OCI-LY7 (cell line): ENCODE measurements around the gene KMT5B. TPM values are rescaled to one million over a fixed set of nuclear protein-coding genes. Genes with fewer than 3 reads are reported as not detected.

ENCODE experiments used
- BruUV-seq: library from RNA; stranded (reverse); fragments of 400-500 nt; replicated peaks from 2 replicates; lab custom pipeline; 2021; lab: Mats Ljungman, UMichigan
- CTCF ChIA-PET: fragments of 300-600 bp; sonication (Branson Sonifier 250); formaldehyde crosslinking; loops from one replicate; lab custom pipeline; 2022; ENCODE audit warnings: antibody characterized with exemption; ENCODE audit not compliant: unreplicated experiment; lab: Charles Lee
- POLR2A ChIA-PET: fragments of 300-600 bp; sonication (Branson Sonifier 250); formaldehyde crosslinking; loops from one replicate; lab custom pipeline; 2022; ENCODE audit warnings: antibody characterized with exemption; lab: Charles Lee
- DNase-seq: peaks from one replicate; pipeline ENCODE4 v3.0.0-alpha.2; 2015; ENCODE audit warnings: low spot score
- H2AFZ ChIP-seq: fragments of 200-600 bp; sonication (generic), shearing (Covaris generic); 2 replicates; pipeline ENCODE4 v1.6.1; 2014; ENCODE audit warnings: mild to moderate bottlenecking, antibody characterized with exemption, low read length, moderate library complexity
- H3K27ac ChIP-seq: fragments of 200-600 bp; sonication (generic); 2 replicates; pipeline ENCODE4 v1.5.1; 2014; ENCODE audit warnings: mixed run types, low read depth, mild to moderate bottlenecking, moderate library complexity, low read length, inconsistent platforms; ENCODE audit not compliant: poor library complexity, severe bottlenecking
- H3K36me3 ChIP-seq: fragments of 200-600 bp; sonication (generic); 2 replicates; pipeline ENCODE4 v1.6.1; 2014; ENCODE audit warnings: mild to moderate bottlenecking, antibody characterized with exemption, low read length, moderate library complexity, mixed read lengths; ENCODE audit not compliant: insufficient read depth
- H3K4me1 ChIP-seq: fragments of 200-600 bp; sonication (generic); 2 replicates; pipeline ENCODE4 v1.5.1; 2014; ENCODE audit warnings: mild to moderate bottlenecking, low read length; ENCODE audit not compliant: insufficient read depth, poor library complexity, severe bottlenecking
- H3K4me2 ChIP-seq: fragments of 200-600 bp; sonication (generic); 2 replicates; pipeline ENCODE4 v1.6.1; 2014; ENCODE audit warnings: mild to moderate bottlenecking, low read length
- H3K4me3 ChIP-seq: fragments of 200-600 bp; sonication (generic); 2 replicates; pipeline ENCODE4 v1.5.1; 2014; ENCODE audit warnings: mild to moderate bottlenecking, low read depth, low read length; ENCODE audit not compliant: poor library complexity, severe bottlenecking
- H3K79me2 ChIP-seq: fragments of 200-600 bp; sonication (generic); 2 replicates; pipeline ENCODE4 v1.6.1; 2016; ENCODE audit warnings: low read depth, mild to moderate bottlenecking, low read length, moderate library complexity, mixed read lengths; ENCODE audit not compliant: insufficient read depth
- H3K9me2 ChIP-seq: fragments of 200-600 bp; sonication (generic); 2 replicates; pipeline ENCODE4 v1.6.1; 2016; ENCODE audit warnings: mild to moderate bottlenecking, low read length, mixed read lengths; ENCODE audit not compliant: insufficient read depth
- H3K9me3 ChIP-seq: fragments of 200-600 bp; sonication (generic); 2 replicates; pipeline ENCODE4 v1.6.1; 2014; ENCODE audit warnings: mild to moderate bottlenecking, mixed run types, low read length, mixed read lengths
- H4K20me1 ChIP-seq: fragments of 200-600 bp; sonication (generic); 2 replicates; pipeline ENCODE4 v1.6.1; 2014; ENCODE audit warnings: mild to moderate bottlenecking, antibody characterized with exemption, low read length, moderate library complexity, mixed read lengths; ENCODE audit not compliant: insufficient read depth
- CTCF ChIP-seq: fragments of 200-600 bp; sonication (generic); conservative IDR thresholded peaks from 2 replicates; pipeline ENCODE4 v1.5.1; 2014; ENCODE audit warnings: mild to moderate bottlenecking, antibody characterized with exemption, low read length, moderate library complexity, mixed read lengths
- EZH2phosphoT487 ChIP-seq: fragments of 200-600 bp; sonication (generic); IDR thresholded peaks from 2 replicates; pipeline ENCODE4 v1.6.1; 2018; ENCODE audit warnings: low read depth, borderline replicate concordance, mild to moderate bottlenecking, mixed run types, antibody characterized with exemption, low read length, moderate library complexity, mixed read lengths
- intact Hi-C: fragments of 100-400 bp; cut with micrococcal nuclease; formaldehyde crosslinking; loops from one replicate; pipeline ENCODE4 v1.10.0; 2022; ENCODE audit not compliant: unreplicated experiment
- total RNA-seq, 2 experiments: library from RNA; depleted of rRNA in 1 of 2; stranded (reverse); fragments of >200 nt in 1 of 2; shearing (Covaris generic) in 1 of 2; gene quantifications; 2 replicates each; pipeline ENCODE4 v1.2.3, GENCODE V29; 2014 to 2022

The KMT5B gene
- total RNA-seq, 2 experiments from 2014 or later: 14.3 to 28.8 TPM

GRCh38 chr11:68257477-68258362, 44.6 kb upstream of the KMT5B start:
- Histone ChIP-seq H3K4me2 (no peak overlapping the region), H3K4me3 (no peak overlapping the region), H3K27ac (no peak overlapping the region), H4K20me1 (no peaks in the 10 kb centered on the region), H3K9me2 (no peaks in the 10 kb centered on the region), H3K9me3 (no peaks in the 10 kb centered on the region), H3K36me3 (peaks cover 32% of the 10 kb centered on the region), H2AFZ (no peak overlapping the region), H3K79me2 (no peaks in the 10 kb centered on the region), H3K4me1 (peaks cover 6% of the 10 kb centered on the region)
- BruUV-seq: no TSS peak
- TF ChIP-seq EZH2phosphoT487: no peak
- TF ChIP-seq CTCF: peak; percentile 87
- ChIA-PET POLR2A (interaction anchor here (0.8 to 4.1 kb wide), 3 partner anchors 12 to 39 kb away, joined by 3 to 24 read pairs (median 4); no protein-coding TSS in a partner anchor), CTCF (interaction anchor here (1.5 to 4.2 kb wide), 2 partner anchors 38 to 40 kb away, joined by 4 to 26 read pairs; no protein-coding TSS in a partner anchor)
- DNase-seq: peak; percentile 93
- intact Hi-C loops: loop anchor here (1.0 to 5.0 kb wide), 3 partner anchors 40 to 190 kb away; no protein-coding TSS in a partner anchor

- intact Hi-C loops: loop anchor here (5.0 kb wide), 1 partner anchor 191 kb away; no protein-coding TSS in a partner anchor
- Histone ChIP-seq H3K36me3 (peaks cover 18% of the 10 kb centered on the region), H3K4me3 (no peak overlapping the region), H3K4me1 (peaks cover 6% of the 10 kb centered on the region), H2AFZ (no peak overlapping the region), H4K20me1 (no peaks in the 10 kb centered on the region), H3K27ac (no peak overlapping the region), H3K79me2 (no peaks in the 10 kb centered on the region), H3K9me3 (no peaks in the 10 kb centered on the region), H3K4me2 (no peak overlapping the region), H3K9me2 (no peaks in the 10 kb centered on the region)
- CTCF ChIA-PET: interaction anchor here (1.5 to 4.2 kb wide), 2 partner anchors 39 to 42 kb away, joined by 4 to 26 read pairs; no protein-coding TSS in a partner anchor
- POLR2A ChIA-PET: interaction anchor here (4.1 kb wide), 1 partner anchor 40 kb away, joined by 24 read pairs; no protein-coding TSS in a partner anchor
- DNase-seq: no peak
- no TSS peak for BruUV-seq
- TF ChIP-seq EZH2phosphoT487 (no peak), CTCF (no peak)
Measured at GRCh38 chr11:68256331-68256741, 43.2 kb upstream of the KMT5B start.
